GM23338 (cell line): ENCODE data around the gene SIM1. TPM values are rescaled to one million over a fixed set of nuclear protein-coding genes. Genes with fewer than 3 reads are reported as not detected.

Experiments used
- ATAC-seq: fragments of 200-7000 bp; cut with Tn5 transposase; 3 replicates; pipeline ENCODE4 v1.9.1; 2020
- DNase-seq: peaks from one replicate; pipeline ENCODE4 v3.0.0-alpha.2; 2015; ENCODE audit warnings: low spot score
- H2AFZ ChIP-seq: fragments of 200-600 bp; sonication (generic); 2 replicates; pipeline ENCODE4 v1.8.0; 2016; ENCODE audit warnings: antibody characterized with exemption, mild to moderate bottlenecking, moderate library complexity
- H3F3A ChIP-seq: fragments of 200-600 bp; sonication (generic); replicated peaks from 2 replicates; pipeline ENCODE4 v1.8.0; 2017; ENCODE audit warnings: antibody characterized with exemption, mixed run types, low read depth
- H3K27ac ChIP-seq: fragments of 200-600 bp; sonication (generic); 2 replicates; pipeline ENCODE4 v1.6.1; 2016; ENCODE audit warnings: low read depth
- H3K27me3 ChIP-seq: fragments of 200-600 bp; sonication (generic); 2 replicates; pipeline ENCODE4 v1.8.0; 2016; ENCODE audit warnings: mild to moderate bottlenecking, mixed run types, moderate library complexity; ENCODE audit not compliant: insufficient read depth
- H3K36me3 ChIP-seq: fragments of 200-600 bp; sonication (generic); 2 replicates; pipeline ENCODE4 v1.8.0; 2016; ENCODE audit warnings: mild to moderate bottlenecking; ENCODE audit not compliant: insufficient read depth
- H3K4me1 ChIP-seq: fragments of 200-600 bp; sonication (generic); 2 replicates; pipeline ENCODE4 v1.8.0; 2016; ENCODE audit warnings: mild to moderate bottlenecking, moderate library complexity; ENCODE audit not compliant: insufficient read depth
- H3K4me2 ChIP-seq: fragments of 200-600 bp; sonication (generic); 2 replicates; pipeline ENCODE4 v1.7.1; 2017; ENCODE audit warnings: mixed run types
- H3K4me3 ChIP-seq: fragments of 200-600 bp; sonication (generic); 2 replicates; pipeline ENCODE4 v1.6.1; 2016; ENCODE audit warnings: mixed run types
- H3K79me2 ChIP-seq: fragments of 200-600 bp; sonication (generic); replicated peaks from 2 replicates; pipeline ENCODE4 v1.8.0; 2017; ENCODE audit warnings: mild to moderate bottlenecking; ENCODE audit not compliant: insufficient read depth
- H3K9me2 ChIP-seq: fragments of 200-600 bp; sonication (generic); 2 replicates; pipeline ENCODE4 v1.8.0; 2017; ENCODE audit not compliant: insufficient read depth
- H4K20me1 ChIP-seq: fragments of 200-600 bp; sonication (generic); replicated peaks from 2 replicates; pipeline ENCODE4 v1.8.0; 2017; ENCODE audit warnings: mild to moderate bottlenecking; ENCODE audit not compliant: insufficient read depth
- H3K27ac Mint-ChIP-seq: 2 replicates; pipeline ENCODE4 v1.8.0; 2020; ENCODE audit warnings: inconsistent platforms, mild to moderate bottlenecking, moderate library complexity, mixed read lengths
- H3K27me3 Mint-ChIP-seq: 3 replicates; pipeline ENCODE4 v1.8.0; 2022; ENCODE audit warnings: low read depth, mild to moderate bottlenecking, moderate library complexity, mixed read lengths, inconsistent platforms; ENCODE audit not compliant: insufficient read depth, poor library complexity
- H3K36me3 Mint-ChIP-seq: 3 replicates; pipeline ENCODE4 v1.8.0; 2021; ENCODE audit warnings: low read depth, mild to moderate bottlenecking, inconsistent platforms, moderate library complexity, mixed read lengths
- H3K4me1 Mint-ChIP-seq: 3 replicates; pipeline ENCODE4 v1.8.0; 2020; ENCODE audit warnings: mild to moderate bottlenecking, inconsistent platforms, mixed read lengths
- H3K4me3 Mint-ChIP-seq: 3 replicates; pipeline ENCODE4 v1.8.0; 2021; ENCODE audit warnings: moderate library complexity, mild to moderate bottlenecking, inconsistent platforms, mixed read lengths
- H3K9me3 Mint-ChIP-seq: 3 replicates; pipeline ENCODE4 v1.8.0; 2020; ENCODE audit warnings: moderate library complexity, mild to moderate bottlenecking, inconsistent platforms, mixed read lengths
- CREB1 ChIP-seq: fragments of 250-450 bp; sonication (Bioruptor Pico); IDR thresholded peaks from 2 replicates; pipeline ENCODE4 v1.5.0; 2020; ENCODE audit warnings: low read depth, mild to moderate bottlenecking, moderate library complexity
- EZH2 ChIP-seq: fragments of 200-600 bp; sonication (generic); IDR thresholded peaks from one replicate; pipeline ENCODE4 v1.8.0; 2017; ENCODE audit warnings: antibody characterized with exemption, mild to moderate bottlenecking, low read depth; ENCODE audit not compliant: unreplicated experiment
- EZH2phosphoT487 ChIP-seq: fragments of 200-600 bp; sonication (generic); IDR thresholded peaks from one replicate; pipeline ENCODE4 v1.8.1; 2018; ENCODE audit warnings: antibody characterized with exemption; ENCODE audit not compliant: unreplicated experiment
- JUNB ChIP-seq: IDR thresholded peaks from one replicate; pipeline ENCODE4 v1.6.1; 2016; ENCODE audit warnings: antibody characterized with exemption; ENCODE audit not compliant: unreplicated experiment
- NANOG ChIP-seq: IDR thresholded peaks from 2 replicates; pipeline ENCODE4 v1.6.1; 2016; ENCODE audit warnings: antibody characterized with exemption, borderline replicate concordance
- POLR2AphosphoS5 ChIP-seq: IDR thresholded peaks from 2 replicates; pipeline ENCODE4 v1.6.1; 2016; ENCODE audit warnings: antibody characterized with exemption, low read depth
- STAT1 ChIP-seq: IDR thresholded peaks from one replicate; pipeline ENCODE4 v1.6.1; 2016; ENCODE audit warnings: antibody characterized with exemption; ENCODE audit not compliant: unreplicated experiment
- ZNF114 ChIP-seq: fragments of 250-450 bp; sonication (Bioruptor Pico); IDR thresholded peaks from 2 replicates; pipeline ENCODE4 v1.5.0; 2020; ENCODE audit warnings: mild to moderate bottlenecking, moderate library complexity
- ZNF331 ChIP-seq: fragments of 250-450 bp; sonication (Bioruptor Pico); IDR thresholded peaks from 2 replicates; pipeline ENCODE4 v1.5.0; 2020; ENCODE audit warnings: low read depth, mild to moderate bottlenecking, moderate library complexity
- polyA plus RNA-seq: library from polyadenylated mRNA; unstranded; fragments of >200 nt; fragmentation: Nextera tagmentation; extraction: Ambion mirVana; gene quantifications from 2 replicates; pipeline ENCODE4 v1.2.1, GENCODE V29; 2016
- total RNA-seq: library from RNA; depleted of rRNA; stranded (reverse); fragments of >200 nt; shearing (Covaris generic); gene quantifications from 2 replicates; pipeline ENCODE4 v1.2.3, GENCODE V29; 2014
- TF ChIP-seq, protein P1 (sequence below): fragments of 250-450 bp; sonication (Bioruptor Pico); IDR thresholded peaks from 2 replicates; pipeline ENCODE4 v1.5.0; 2020; ENCODE audit warnings: mild to moderate bottlenecking, moderate library complexity
- TF ChIP-seq, protein P2 (sequence below): IDR thresholded peaks from 2 replicates; pipeline ENCODE4 v1.6.1; 2016; ENCODE audit warnings: antibody characterized with exemption
- TF ChIP-seq, protein P3 (sequence below): IDR thresholded peaks from one replicate; pipeline ENCODE4 v1.6.1; 2018; ENCODE audit warnings: antibody characterized with exemption; ENCODE audit not compliant: unreplicated experiment
- TF ChIP-seq, protein P4 (sequence below), 2 experiments: fragments of 200-600 bp in 1 of 2; sonication (generic) in 1 of 2; conservative IDR thresholded peaks; 2 replicates each; pipeline versions ENCODE4 v1.5.1 to v1.6.1; 2016 to 2017; ENCODE audit warnings: antibody characterized with exemption in 2 of 2, low read depth in 2 of 2, mild to moderate bottlenecking in 2 of 2, moderate library complexity in 1 of 2

Gene SIM1
- total and polyA plus RNA-seq, 2 experiments from 2014 or later = 0.42 to 0.49 TPM

DNA sequence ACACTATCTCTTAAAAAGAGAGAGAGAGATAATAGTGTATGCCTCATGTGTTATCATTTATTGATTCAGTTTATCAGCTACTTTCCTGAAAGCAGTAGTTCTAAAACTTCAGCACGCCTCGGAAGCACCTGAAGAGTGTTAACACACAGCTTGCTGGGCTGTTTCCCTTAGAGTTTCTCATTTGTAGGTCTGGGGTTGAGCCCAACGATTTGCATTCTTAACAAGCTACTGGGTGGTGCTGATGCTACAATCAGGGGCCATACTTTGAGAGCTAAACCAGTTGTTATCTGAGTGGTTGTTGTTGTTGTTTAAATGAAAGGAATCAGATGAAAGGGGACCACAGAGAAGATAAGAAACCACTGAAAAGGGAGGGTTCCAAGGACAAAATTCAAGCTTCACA is 32.6 kb downstream of the SIM1 start:
- TF ChIP-seq STAT1 (no peak), EZH2 (no peak), NANOG (no peak), ZNF331 (no peak), POLR2AphosphoS5 (no peak), ZNF114 (no peak), JUNB (no peak), CREB1 (CRISPR knock-in tag) (no peak), EZH2phosphoT487 (no peak)
- TF ChIP-seq, protein P1, sequence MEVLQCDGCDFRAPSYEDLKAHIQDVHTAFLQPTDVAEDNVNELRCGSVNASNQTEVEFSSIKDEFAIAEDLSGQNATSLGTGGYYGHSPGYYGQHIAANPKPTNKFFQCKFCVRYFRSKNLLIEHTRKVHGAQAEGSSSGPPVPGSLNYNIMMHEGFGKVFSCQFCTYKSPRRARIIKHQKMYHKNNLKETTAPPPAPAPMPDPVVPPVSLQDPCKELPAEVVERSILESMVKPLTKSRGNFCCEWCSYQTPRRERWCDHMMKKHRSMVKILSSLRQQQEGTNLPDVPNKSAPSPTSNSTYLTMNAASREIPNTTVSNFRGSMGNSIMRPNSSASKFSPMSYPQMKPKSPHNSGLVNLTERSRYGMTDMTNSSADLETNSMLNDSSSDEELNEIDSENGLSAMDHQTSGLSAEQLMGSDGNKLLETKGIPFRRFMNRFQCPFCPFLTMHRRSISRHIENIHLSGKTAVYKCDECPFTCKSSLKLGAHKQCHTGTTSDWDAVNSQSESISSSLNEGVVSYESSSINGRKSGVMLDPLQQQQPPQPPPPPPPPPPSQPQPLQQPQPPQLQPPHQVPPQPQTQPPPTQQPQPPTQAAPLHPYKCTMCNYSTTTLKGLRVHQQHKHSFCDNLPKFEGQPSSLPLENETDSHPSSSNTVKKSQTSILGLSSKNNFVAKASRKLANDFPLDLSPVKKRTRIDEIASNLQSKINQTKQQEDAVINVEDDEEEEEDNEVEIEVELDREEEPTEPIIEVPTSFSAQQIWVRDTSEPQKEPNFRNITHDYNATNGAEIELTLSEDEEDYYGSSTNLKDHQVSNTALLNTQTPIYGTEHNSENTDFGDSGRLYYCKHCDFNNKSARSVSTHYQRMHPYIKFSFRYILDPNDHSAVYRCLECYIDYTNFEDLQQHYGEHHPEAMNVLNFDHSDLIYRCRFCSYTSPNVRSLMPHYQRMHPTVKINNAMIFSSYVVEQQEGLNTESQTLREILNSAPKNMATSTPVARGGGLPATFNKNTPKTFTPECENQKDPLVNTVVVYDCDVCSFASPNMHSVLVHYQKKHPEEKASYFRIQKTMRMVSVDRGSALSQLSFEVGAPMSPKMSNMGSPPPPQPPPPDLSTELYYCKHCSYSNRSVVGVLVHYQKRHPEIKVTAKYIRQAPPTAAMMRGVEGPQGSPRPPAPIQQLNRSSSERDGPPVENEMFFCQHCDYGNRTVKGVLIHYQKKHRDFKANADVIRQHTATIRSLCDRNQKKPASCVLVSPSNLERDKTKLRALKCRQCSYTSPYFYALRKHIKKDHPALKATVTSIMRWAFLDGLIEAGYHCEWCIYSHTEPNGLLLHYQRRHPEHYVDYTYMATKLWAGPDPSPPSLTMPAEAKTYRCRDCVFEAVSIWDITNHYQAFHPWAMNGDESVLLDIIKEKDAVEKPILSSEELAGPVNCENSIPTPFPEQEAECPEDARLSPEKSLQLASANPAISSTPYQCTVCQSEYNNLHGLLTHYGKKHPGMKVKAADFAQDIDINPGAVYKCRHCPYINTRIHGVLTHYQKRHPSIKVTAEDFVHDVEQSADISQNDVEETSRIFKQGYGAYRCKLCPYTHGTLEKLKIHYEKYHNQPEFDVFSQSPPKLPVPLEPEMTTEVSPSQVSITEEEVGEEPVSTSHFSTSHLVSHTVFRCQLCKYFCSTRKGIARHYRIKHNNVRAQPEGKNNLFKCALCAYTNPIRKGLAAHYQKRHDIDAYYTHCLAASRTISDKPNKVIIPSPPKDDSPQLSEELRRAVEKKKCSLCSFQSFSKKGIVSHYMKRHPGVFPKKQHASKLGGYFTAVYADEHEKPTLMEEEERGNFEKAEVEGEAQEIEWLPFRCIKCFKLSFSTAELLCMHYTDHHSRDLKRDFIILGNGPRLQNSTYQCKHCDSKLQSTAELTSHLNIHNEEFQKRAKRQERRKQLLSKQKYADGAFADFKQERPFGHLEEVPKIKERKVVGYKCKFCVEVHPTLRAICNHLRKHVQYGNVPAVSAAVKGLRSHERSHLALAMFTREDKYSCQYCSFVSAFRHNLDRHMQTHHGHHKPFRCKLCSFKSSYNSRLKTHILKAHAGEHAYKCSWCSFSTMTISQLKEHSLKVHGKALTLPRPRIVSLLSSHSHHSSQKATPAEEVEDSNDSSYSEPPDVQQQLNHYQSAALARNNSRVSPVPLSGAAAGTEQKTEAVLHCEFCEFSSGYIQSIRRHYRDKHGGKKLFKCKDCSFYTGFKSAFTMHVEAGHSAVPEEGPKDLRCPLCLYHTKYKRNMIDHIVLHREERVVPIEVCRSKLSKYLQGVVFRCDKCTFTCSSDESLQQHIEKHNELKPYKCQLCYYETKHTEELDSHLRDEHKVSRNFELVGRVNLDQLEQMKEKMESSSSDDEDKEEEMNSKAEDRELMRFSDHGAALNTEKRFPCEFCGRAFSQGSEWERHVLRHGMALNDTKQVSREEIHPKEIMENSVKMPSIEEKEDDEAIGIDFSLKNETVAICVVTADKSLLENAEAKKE = no peak
- TF ChIP-seq, protein P2, sequence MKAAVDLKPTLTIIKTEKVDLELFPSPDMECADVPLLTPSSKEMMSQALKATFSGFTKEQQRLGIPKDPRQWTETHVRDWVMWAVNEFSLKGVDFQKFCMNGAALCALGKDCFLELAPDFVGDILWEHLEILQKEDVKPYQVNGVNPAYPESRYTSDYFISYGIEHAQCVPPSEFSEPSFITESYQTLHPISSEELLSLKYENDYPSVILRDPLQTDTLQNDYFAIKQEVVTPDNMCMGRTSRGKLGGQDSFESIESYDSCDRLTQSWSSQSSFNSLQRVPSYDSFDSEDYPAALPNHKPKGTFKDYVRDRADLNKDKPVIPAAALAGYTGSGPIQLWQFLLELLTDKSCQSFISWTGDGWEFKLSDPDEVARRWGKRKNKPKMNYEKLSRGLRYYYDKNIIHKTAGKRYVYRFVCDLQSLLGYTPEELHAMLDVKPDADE = no peak
- TF ChIP-seq, protein P3, sequence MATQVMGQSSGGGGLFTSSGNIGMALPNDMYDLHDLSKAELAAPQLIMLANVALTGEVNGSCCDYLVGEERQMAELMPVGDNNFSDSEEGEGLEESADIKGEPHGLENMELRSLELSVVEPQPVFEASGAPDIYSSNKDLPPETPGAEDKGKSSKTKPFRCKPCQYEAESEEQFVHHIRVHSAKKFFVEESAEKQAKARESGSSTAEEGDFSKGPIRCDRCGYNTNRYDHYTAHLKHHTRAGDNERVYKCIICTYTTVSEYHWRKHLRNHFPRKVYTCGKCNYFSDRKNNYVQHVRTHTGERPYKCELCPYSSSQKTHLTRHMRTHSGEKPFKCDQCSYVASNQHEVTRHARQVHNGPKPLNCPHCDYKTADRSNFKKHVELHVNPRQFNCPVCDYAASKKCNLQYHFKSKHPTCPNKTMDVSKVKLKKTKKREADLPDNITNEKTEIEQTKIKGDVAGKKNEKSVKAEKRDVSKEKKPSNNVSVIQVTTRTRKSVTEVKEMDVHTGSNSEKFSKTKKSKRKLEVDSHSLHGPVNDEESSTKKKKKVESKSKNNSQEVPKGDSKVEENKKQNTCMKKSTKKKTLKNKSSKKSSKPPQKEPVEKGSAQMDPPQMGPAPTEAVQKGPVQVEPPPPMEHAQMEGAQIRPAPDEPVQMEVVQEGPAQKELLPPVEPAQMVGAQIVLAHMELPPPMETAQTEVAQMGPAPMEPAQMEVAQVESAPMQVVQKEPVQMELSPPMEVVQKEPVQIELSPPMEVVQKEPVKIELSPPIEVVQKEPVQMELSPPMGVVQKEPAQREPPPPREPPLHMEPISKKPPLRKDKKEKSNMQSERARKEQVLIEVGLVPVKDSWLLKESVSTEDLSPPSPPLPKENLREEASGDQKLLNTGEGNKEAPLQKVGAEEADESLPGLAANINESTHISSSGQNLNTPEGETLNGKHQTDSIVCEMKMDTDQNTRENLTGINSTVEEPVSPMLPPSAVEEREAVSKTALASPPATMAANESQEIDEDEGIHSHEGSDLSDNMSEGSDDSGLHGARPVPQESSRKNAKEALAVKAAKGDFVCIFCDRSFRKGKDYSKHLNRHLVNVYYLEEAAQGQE = no peak
- TF ChIP-seq, protein P4, sequence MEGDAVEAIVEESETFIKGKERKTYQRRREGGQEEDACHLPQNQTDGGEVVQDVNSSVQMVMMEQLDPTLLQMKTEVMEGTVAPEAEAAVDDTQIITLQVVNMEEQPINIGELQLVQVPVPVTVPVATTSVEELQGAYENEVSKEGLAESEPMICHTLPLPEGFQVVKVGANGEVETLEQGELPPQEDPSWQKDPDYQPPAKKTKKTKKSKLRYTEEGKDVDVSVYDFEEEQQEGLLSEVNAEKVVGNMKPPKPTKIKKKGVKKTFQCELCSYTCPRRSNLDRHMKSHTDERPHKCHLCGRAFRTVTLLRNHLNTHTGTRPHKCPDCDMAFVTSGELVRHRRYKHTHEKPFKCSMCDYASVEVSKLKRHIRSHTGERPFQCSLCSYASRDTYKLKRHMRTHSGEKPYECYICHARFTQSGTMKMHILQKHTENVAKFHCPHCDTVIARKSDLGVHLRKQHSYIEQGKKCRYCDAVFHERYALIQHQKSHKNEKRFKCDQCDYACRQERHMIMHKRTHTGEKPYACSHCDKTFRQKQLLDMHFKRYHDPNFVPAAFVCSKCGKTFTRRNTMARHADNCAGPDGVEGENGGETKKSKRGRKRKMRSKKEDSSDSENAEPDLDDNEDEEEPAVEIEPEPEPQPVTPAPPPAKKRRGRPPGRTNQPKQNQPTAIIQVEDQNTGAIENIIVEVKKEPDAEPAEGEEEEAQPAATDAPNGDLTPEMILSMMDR (conservative IDR thresholded peaks at IDR 0.05; ENCODE audit: low read depth in 2 of 2) = no peak
- Mint-ChIP-seq H3K4me1 (peaks cover 31% of the 10 kb centered on the region), H3K27ac (no peak overlapping the region), H3K27me3 (peaks cover 6% of the 10 kb centered on the region), H3K9me3 (no peaks in the 10 kb centered on the region), H3K4me3 (no peak overlapping the region), H3K36me3 (no peaks in the 10 kb centered on the region)
- no peak for DNase-seq
- no peaks in the 10 kb centered on the region for H3K27me3 ChIP-seq
- H3K36me3 ChIP-seq = no peaks in the 10 kb centered on the region
- no peaks in the 10 kb centered on the region for H3F3A ChIP-seq
- H4K20me1 ChIP-seq = no peaks in the 10 kb centered on the region
- 0 out of 2 replicates have a peak, but pooled peaks cover 7% of the 10 kb centered on the region for H3K9me2 ChIP-seq
- peak; percentile 35; the same call in 1 of the 3 replicates for ATAC-seq
- no peak overlapping the region for H3K4me2 ChIP-seq
- no peak overlapping the region for H3K4me3 ChIP-seq
- peaks cover 17% of the 10 kb centered on the region for H3K4me1 ChIP-seq
- peak overlapping the region; percentile 77; the same call in 1 of the 2 replicates for H2AFZ ChIP-seq
- H3K27ac ChIP-seq = no peak overlapping the region
- no peaks in the 10 kb centered on the region for H3K79me2 ChIP-seq
